Fibroblast of lung (primary cell): ENCODE measurements around the gene SFI1. TPM values are rescaled to one million over a fixed set of nuclear protein-coding genes. Genes with fewer than 3 reads are reported as not detected.

Experiments used
- DNase-seq, 2 donors: peaks; one replicate each; pipeline versions ENCODE4 v3.0.0 to v3.0.0-alpha.2; 2010; ENCODE audit warnings: low read depth in 2 of 2
- H2AFZ ChIP-seq: 2 replicates; pipeline ENCODE4 v1.5.1; 2012; ENCODE audit warnings: low read length, control low read depth, inconsistent platforms
- H3K27ac ChIP-seq: 2 replicates; pipeline ENCODE4 v1.5.1; 2011; ENCODE audit warnings: low read length, control low read depth; ENCODE audit not compliant: insufficient read depth
- H3K27me3 ChIP-seq: 2 replicates; pipeline ENCODE4 v1.5.1; 2011; ENCODE audit warnings: mild to moderate bottlenecking, low read length; ENCODE audit not compliant: control insufficient read depth, insufficient read depth
- H3K36me3 ChIP-seq: 2 replicates; pipeline ENCODE4 v1.5.1; 2011; ENCODE audit warnings: low read length; ENCODE audit not compliant: control insufficient read depth, insufficient read depth
- H3K4me1 ChIP-seq: 2 replicates; pipeline ENCODE4 v1.5.1; 2011; ENCODE audit warnings: low read length; ENCODE audit not compliant: control insufficient read depth, insufficient read depth; ENCODE audit errors: extremely low read depth
- H3K4me2 ChIP-seq: 2 replicates; pipeline ENCODE4 v1.5.1; 2011; ENCODE audit warnings: low read length, control low read depth; ENCODE audit not compliant: insufficient read depth; ENCODE audit errors: extremely low read depth
- H3K4me3 ChIP-seq, 4 experiments: fragments of 200-600 bp in 1 of 4; sonication (generic) in 1 of 4; replicated peaks in 1 of 4; 2 replicates each; pipeline ENCODE4 v1.5.1; 2011 to 2016; ENCODE audit warnings: low read length in 4 of 4, low read depth in 3 of 4, mild to moderate bottlenecking in 3 of 4, control low read depth in 2 of 4, inconsistent platforms in 1 of 4, mixed read lengths in 1 of 4; ENCODE audit not compliant: insufficient read depth in 1 of 4; ENCODE audit errors: control extremely low read depth in 1 of 4
- H3K79me2 ChIP-seq: 2 replicates; pipeline ENCODE4 v1.5.1; 2012; ENCODE audit warnings: mild to moderate bottlenecking, low read length, inconsistent platforms; ENCODE audit not compliant: control insufficient read depth, insufficient read depth
- H3K9ac ChIP-seq: 2 replicates; pipeline ENCODE4 v1.5.1; 2011; ENCODE audit warnings: mild to moderate bottlenecking, low read length, control low read depth; ENCODE audit not compliant: insufficient read depth
- H3K9me3 ChIP-seq: 2 replicates; pipeline ENCODE4 v1.5.1; 2012; ENCODE audit warnings: low read depth, low read length; ENCODE audit not compliant: control insufficient read depth, insufficient read depth
- H4K20me1 ChIP-seq: 2 replicates; pipeline ENCODE4 v1.5.1; 2011; ENCODE audit warnings: low read length; ENCODE audit not compliant: control insufficient read depth, insufficient read depth; ENCODE audit errors: extremely low read depth
- CTCF ChIP-seq, 2 donors: IDR thresholded peaks in 1 of 2; conservative IDR thresholded peaks in 1 of 2; 1 replicate in 1 of 2; 2 replicates in 1 of 2; pipeline ENCODE4 v1.5.1; 2011 to 2012; ENCODE audit warnings: low read length in 2 of 2, control low read depth in 1 of 2, inconsistent platforms in 1 of 2, low read depth in 1 of 2, mild to moderate bottlenecking in 1 of 2
- EZH2 ChIP-seq: IDR thresholded peaks from 2 replicates; pipeline ENCODE4 v1.5.1; 2012; ENCODE audit warnings: low read length, control low read depth, mild to moderate bottlenecking; ENCODE audit errors: missing control alignments
- polyA plus RNA-seq, 2 donors: library from polyadenylated mRNA; depleted of rRNA in 1 of 2; stranded (reverse) in 1 of 2; unstranded in 1 of 2; fragments of >200 nt; gene quantifications; 2 replicates each; pipeline ENCODE4 v1.2.1, GENCODE V29; 2011 to 2012; ENCODE audit warnings: missing spikeins in 1 of 2
- total RNA-seq: library from RNA; depleted of rRNA; stranded (reverse); fragments of >200 nt; gene quantifications from 2 replicates; pipeline ENCODE4 v1.2.1, GENCODE V29; 2014

Gene SFI1
- total and polyA plus RNA-seq, 2 donors (not counting 1 experiment from before 2014, with no cell fraction given) = 3.6 to 11.4 TPM

- TF ChIP-seq CTCF (conservative IDR thresholded peaks at IDR 0.05 in 1 of 2, IDR thresholded peaks at IDR 0.05 in 1 of 2; ENCODE audit: low read depth in 1 of 2, low read length in 2 of 2) = no peak
- no peak for TF ChIP-seq EZH2
- Histone ChIP-seq H3K4me2 (peak overlapping the region; percentile 61), H3K4me1 (peaks cover 7% of the 10 kb centered on the region), H3K27me3 (no peaks in the 10 kb centered on the region), H3K36me3 (peaks cover 7% of the 10 kb centered on the region), H3K27ac (no peak overlapping the region), H3K4me3 (peak overlapping the region; percentile 65 to 95 (median 80)), H3K9ac (no peak overlapping the region), H4K20me1 (no peaks in the 10 kb centered on the region), H2AFZ (no peak overlapping the region), H3K9me3 (no peaks in the 10 kb centered on the region), H3K79me2 (peaks cover 31% of the 10 kb centered on the region)
- no peak for DNase-seq
These were observed 7.9 kb upstream of the SFI1 start for GRCh38 chr22:31488346-31488883.

- peak overlapping the region; percentile 61 for H3K4me2 ChIP-seq
- H2AFZ ChIP-seq = no peak overlapping the region
- peak overlapping the region; percentile 99 for H3K9ac ChIP-seq
- peak overlapping the region; percentile 65 to 95 (median 80) for H3K4me3 ChIP-seq
- peaks cover 4% of the 10 kb centered on the region for H3K36me3 ChIP-seq
- DNase-seq = peak in 1 of 2 donors; percentile 41
- peak overlapping the region; percentile 37 for H3K27ac ChIP-seq
- TF ChIP-seq CTCF (conservative IDR thresholded peaks at IDR 0.05 in 1 of 2, IDR thresholded peaks at IDR 0.05 in 1 of 2; ENCODE audit: low read depth in 1 of 2, low read length in 2 of 2) (no peak), EZH2 (no peak)
- H3K4me1 ChIP-seq = peaks cover 7% of the 10 kb centered on the region
- peaks cover 24% of the 10 kb centered on the region for H3K79me2 ChIP-seq
- no peaks in the 10 kb centered on the region for H3K9me3 ChIP-seq
- no peaks in the 10 kb centered on the region for H3K27me3 ChIP-seq
- no peaks in the 10 kb centered on the region for H4K20me1 ChIP-seq
These were observed 7.2 kb upstream of the SFI1 start for GRCh38 chr22:31488988-31489617.

- peaks cover 22% of the 10 kb centered on the region for H3K79me2 ChIP-seq
- TF ChIP-seq CTCF (conservative IDR thresholded peaks at IDR 0.05 in 1 of 2, IDR thresholded peaks at IDR 0.05 in 1 of 2; ENCODE audit: low read depth in 1 of 2, low read length in 2 of 2) (no peak), EZH2 (no peak)
These were observed 6.5 kb upstream of the SFI1 start, which contains the start of gene EIF4ENIF1 for GRCh38 chr22:31489632-31490495. Gene EIF4ENIF1, minus strand, starts transcription at chr22:31489842. Its CDS starts 1,124 bp downstream, at chr22:31488718.

More at GRCh38 chr22:31489632-31490495, 6.5 kb upstream of the SFI1 start, which contains the start of gene EIF4ENIF1:
- H3K4me3 ChIP-seq = peak within 1 kb of the TSS; percentile 70 to 95 (median 82)
- peaks cover 4% of the 10 kb centered on the region for H3K36me3 ChIP-seq
- H3K9me3 ChIP-seq = no peaks in the 10 kb centered on the region
- H2AFZ ChIP-seq = peak within 1 kb of the TSS; percentile 90
- peaks cover 7% of the 10 kb centered on the region for H3K4me1 ChIP-seq
- peak within 1 kb of the TSS; percentile 99 for H3K9ac ChIP-seq
- no peaks in the 10 kb centered on the region for H3K27me3 ChIP-seq
- peak within 1 kb of the TSS; percentile 98 for H3K4me2 ChIP-seq
- H4K20me1 ChIP-seq = no peaks in the 10 kb centered on the region
- peak; percentile 86 to 87 for DNase-seq
- H3K27ac ChIP-seq = peak within 1 kb of the TSS; percentile 93
